Duodenal mucosa (tissue), 2 donors: Measurements from ENCODE around the gene ZNF746.

Experiments used
- H3K27ac ChIP-seq: one replicate; pipeline ENCODE4 v1.7.0; 2013; ENCODE audit warnings: low read depth, low read length
- H3K27me3 ChIP-seq, 2 donors: one replicate each; pipeline ENCODE4 v1.7.0; 2013; ENCODE audit warnings: low read length in 2 of 2, control low read depth in 1 of 2; ENCODE audit not compliant: insufficient read depth in 2 of 2, control insufficient read depth in 1 of 2
- H3K36me3 ChIP-seq, 2 donors: one replicate each; pipeline ENCODE4 v1.7.0; 2013; ENCODE audit warnings: low read length in 2 of 2, control low read depth in 1 of 2; ENCODE audit not compliant: insufficient read depth in 2 of 2, control insufficient read depth in 1 of 2
- H3K4me1 ChIP-seq, 2 donors: one replicate each; pipeline ENCODE4 v1.7.0; 2013; ENCODE audit warnings: low read length in 2 of 2, control low read depth in 1 of 2; ENCODE audit not compliant: insufficient read depth in 2 of 2, control insufficient read depth in 1 of 2
- H3K4me3 ChIP-seq, 2 donors: one replicate each; pipeline ENCODE4 v1.7.0; 2013; ENCODE audit warnings: low read length in 2 of 2, low read depth in 1 of 2
- H3K9ac ChIP-seq, 2 donors: one replicate each; pipeline ENCODE4 v1.7.0; 2013; ENCODE audit warnings: low read length in 2 of 2, low read depth in 1 of 2
- H3K9me3 ChIP-seq, 2 donors: one replicate each; pipeline ENCODE4 v1.7.0; 2013; ENCODE audit warnings: low read length in 2 of 2, control low read depth in 1 of 2; ENCODE audit not compliant: control insufficient read depth in 1 of 2

The ZNF746 gene

GRCh38 chr7:149493366-149493765, 4.2 kb downstream of the ZNF746 start:
- H3K27me3 ChIP-seq: no peaks in the 10 kb centered on the region
- peaks cover 13 to 51% of the 10 kb centered on the region in 2 donors for H3K36me3 ChIP-seq
- no peak overlapping the region for H3K27ac ChIP-seq
- no peak overlapping the region for H3K4me3 ChIP-seq
- H3K9me3 ChIP-seq: no peaks in the 10 kb centered on the region
- peaks cover 9 to 11% of the 10 kb centered on the region in 2 donors for H3K4me1 ChIP-seq
- H3K9ac ChIP-seq: no peak overlapping the region

GRCh38 chr7:149490083-149490760, 7.4 kb downstream of the ZNF746 start:
- H3K4me1 ChIP-seq: peaks cover 0 to 2% of the 10 kb centered on the region in 2 donors
- H3K9me3 ChIP-seq: no peaks in the 10 kb centered on the region
- H3K27ac ChIP-seq: no peak overlapping the region
- peaks cover 13 to 72% of the 10 kb centered on the region in 2 donors for H3K36me3 ChIP-seq
- no peak overlapping the region for H3K9ac ChIP-seq
- H3K4me3 ChIP-seq: no peak overlapping the region
- no peaks in the 10 kb centered on the region for H3K27me3 ChIP-seq

- Histone ChIP-seq H3K4me1 (no peaks in the 10 kb centered on the region), H3K9ac (no peak overlapping the region), H3K36me3 (peaks cover 13 to 72% of the 10 kb centered on the region in 2 donors), H3K9me3 (no peaks in the 10 kb centered on the region), H3K4me3 (no peak overlapping the region), H3K27ac (no peak overlapping the region), H3K27me3 (no peaks in the 10 kb centered on the region)
Measured at GRCh38 chr7:149489391-149490024, 8.1 kb downstream of the ZNF746 start.

- no peak overlapping the region for H3K9ac ChIP-seq
- H3K36me3 ChIP-seq: peaks cover 10 to 28% of the 10 kb centered on the region in 2 donors
- H3K27me3 ChIP-seq: no peaks in the 10 kb centered on the region
Measured at GRCh38 chr7:149479568-149479967, 18.0 kb downstream of the ZNF746 start.

GRCh38 chr7:149478754-149479153, 18.9 kb downstream of the ZNF746 start:
- H3K4me3 ChIP-seq: no peak overlapping the region
- no peaks in the 10 kb centered on the region for H3K27me3 ChIP-seq
- H3K36me3 ChIP-seq: peaks cover 17 to 35% of the 10 kb centered on the region in 2 donors
- no peak overlapping the region for H3K27ac ChIP-seq
- no peak overlapping the region for H3K9ac ChIP-seq
- H3K9me3 ChIP-seq: no peaks in the 10 kb centered on the region
- no peaks in the 10 kb centered on the region for H3K4me1 ChIP-seq

More at GRCh38 chr7:149479568-149479967, 18.0 kb downstream of the ZNF746 start:
- no peak overlapping the region for H3K27ac ChIP-seq
- H3K4me3 ChIP-seq: no peak overlapping the region
- H3K4me1 ChIP-seq: no peaks in the 10 kb centered on the region
- H3K9me3 ChIP-seq: no peaks in the 10 kb centered on the region

GRCh38 chr7:149477494-149478443, 19.8 kb downstream of the ZNF746 start:
- no peak overlapping the region for H3K4me3 ChIP-seq
- H3K27ac ChIP-seq: no peak overlapping the region
- H3K9me3 ChIP-seq: no peaks in the 10 kb centered on the region
- no peaks in the 10 kb centered on the region for H3K27me3 ChIP-seq
- no peaks in the 10 kb centered on the region for H3K4me1 ChIP-seq
- peaks cover 26 to 45% of the 10 kb centered on the region in 2 donors for H3K36me3 ChIP-seq
- H3K9ac ChIP-seq: no peak overlapping the region

GRCh38 chr7:149476791-149477190, 20.8 kb downstream of the ZNF746 start:
- Histone ChIP-seq H3K36me3 (peaks cover 26 to 50% of the 10 kb centered on the region in 2 donors), H3K27me3 (no peaks in the 10 kb centered on the region), H3K9me3 (no peaks in the 10 kb centered on the region), H3K9ac (no peak overlapping the region), H3K4me1 (no peaks in the 10 kb centered on the region), H3K27ac (no peak overlapping the region), H3K4me3 (no peak overlapping the region)

GRCh38 chr7:149475121-149476045, 22.2 kb downstream of the ZNF746 start:
- Histone ChIP-seq H3K36me3 (peaks cover 26 to 56% of the 10 kb centered on the region in 2 donors), H3K4me1 (no peaks in the 10 kb centered on the region), H3K9ac (no peak overlapping the region)

GRCh38 chr7:149474309-149475120, 23.1 kb downstream of the ZNF746 start:
- H3K9me3 ChIP-seq: no peaks in the 10 kb centered on the region
- no peak overlapping the region for H3K9ac ChIP-seq
- H3K4me1 ChIP-seq: no peaks in the 10 kb centered on the region
- H3K27me3 ChIP-seq: no peaks in the 10 kb centered on the region
- H3K27ac ChIP-seq: no peak overlapping the region
- H3K36me3 ChIP-seq: peaks cover 26 to 61% of the 10 kb centered on the region in 2 donors
- H3K4me3 ChIP-seq: no peak overlapping the region

More at GRCh38 chr7:149475121-149476045, 22.2 kb downstream of the ZNF746 start:
- Histone ChIP-seq H3K9me3 (no peaks in the 10 kb centered on the region), H3K27ac (no peak overlapping the region), H3K27me3 (no peaks in the 10 kb centered on the region), H3K4me3 (no peak overlapping the region)
